GM21723 (cell line): ENCODE results near the gene TLN1.

Source experiments
- ATAC-seq: cut with Tn5 transposase; IDR thresholded peaks from one replicate; pipeline ENCODE4 v1.9.1; 2021; ENCODE audit warnings: mild to moderate bottlenecking, moderate library complexity; ENCODE audit not compliant: unreplicated experiment

Gene TLN1

GRCh38 chr9:35650341-35651158, 81.4 kb downstream of the TLN1 start, which contains the start of gene SIT1:
TSS of gene SIT1 (minus strand) at chr9:35650931. CDS start at chr9:35650853, 78 bp downstream.
- peak; percentile 36 for ATAC-seq

GRCh38 chr9:35649431-35650340, 82.3 kb downstream of the TLN1 start:
- no peak for ATAC-seq
